HCEC 1CT (cell line): ENCODE data around the gene TDO2.

Experiments used
- DNase-seq: peaks from one replicate; pipeline ENCODE4 v3.0.0-alpha.2; 2017

The TDO2 gene

DNA sequence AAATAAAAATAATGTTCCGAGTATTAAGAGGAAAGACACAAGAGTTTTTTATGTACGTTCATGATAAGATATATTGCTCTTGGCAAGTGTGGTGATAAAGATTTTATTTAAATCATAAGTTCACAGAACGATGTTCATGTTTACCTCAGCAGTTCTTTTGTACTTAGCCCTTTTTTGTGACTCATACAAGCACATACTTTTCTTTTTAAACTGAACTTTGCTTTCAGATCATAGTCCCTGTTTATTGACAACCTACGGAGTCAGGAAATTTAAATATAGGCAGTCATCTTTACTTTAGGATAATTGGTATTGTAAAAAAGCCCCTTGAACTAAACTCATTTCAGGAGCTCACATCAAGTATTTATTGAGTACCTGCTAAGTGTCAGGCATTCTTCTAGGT, 51.4 kb downstream of the TDO2 start:
- no peak for DNase-seq

DNA sequence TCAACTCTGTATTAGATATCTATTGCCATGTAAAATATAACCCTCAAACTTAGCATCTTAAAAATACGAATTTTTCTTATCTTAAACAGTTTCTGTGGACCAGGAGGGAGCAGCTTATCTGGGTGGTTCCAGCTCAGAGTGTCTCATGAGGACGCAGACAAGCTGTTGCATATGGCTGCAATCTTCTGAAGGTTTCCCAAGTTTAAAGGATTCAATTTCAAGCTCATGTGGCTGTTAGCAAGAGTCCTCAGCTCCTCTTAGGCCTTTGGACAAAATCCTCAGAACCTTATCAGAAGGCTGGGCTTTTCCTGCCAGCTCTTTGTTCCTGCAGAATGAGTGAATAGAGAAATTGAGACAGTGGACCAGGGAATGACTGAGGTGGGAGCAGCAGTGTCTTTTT, 53.0 kb downstream of the TDO2 start:
- DNase-seq: no peak

DNA sequence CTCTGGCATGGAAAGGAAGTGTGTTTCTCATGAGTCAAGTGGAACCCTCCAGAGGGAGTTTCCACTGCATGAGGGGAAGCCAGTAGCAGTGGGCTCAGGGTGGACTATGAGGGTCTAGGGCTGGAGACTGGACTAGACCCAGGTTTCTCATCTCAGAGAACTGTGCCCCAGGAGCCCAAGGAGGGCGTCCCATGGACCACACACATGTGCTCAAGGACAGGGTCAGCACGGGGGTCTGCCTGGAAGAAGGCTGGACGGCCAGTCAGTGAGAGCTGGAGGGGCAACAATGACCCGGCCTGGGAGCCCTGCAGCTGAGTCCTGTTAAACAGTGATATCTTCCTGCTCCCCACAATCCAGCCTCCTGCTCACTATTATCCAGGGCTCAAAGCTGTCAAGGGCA, 55.9 kb downstream of the TDO2 start:
- DNase-seq: no peak

DNA sequence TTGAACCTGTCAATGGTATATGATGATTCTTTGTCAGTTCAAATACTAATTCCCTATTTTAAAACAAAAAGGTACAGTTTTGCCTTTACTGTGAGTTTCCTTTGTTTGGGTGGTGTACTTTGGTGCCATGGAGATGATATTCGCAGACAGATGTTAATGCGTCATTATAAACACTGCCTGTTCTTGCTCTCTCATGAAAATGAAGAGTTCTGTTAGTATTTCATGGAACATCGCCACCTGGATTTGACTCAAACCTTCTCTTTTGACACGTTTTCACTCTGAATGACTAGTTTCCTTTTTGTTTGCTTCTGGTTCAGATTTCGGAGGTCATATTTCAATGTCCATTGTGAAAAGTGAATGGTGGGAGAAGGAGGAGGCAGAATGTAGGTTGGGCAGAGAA, 57.0 kb downstream of the TDO2 start:
- DNase-seq: peak; percentile 61

DNA sequence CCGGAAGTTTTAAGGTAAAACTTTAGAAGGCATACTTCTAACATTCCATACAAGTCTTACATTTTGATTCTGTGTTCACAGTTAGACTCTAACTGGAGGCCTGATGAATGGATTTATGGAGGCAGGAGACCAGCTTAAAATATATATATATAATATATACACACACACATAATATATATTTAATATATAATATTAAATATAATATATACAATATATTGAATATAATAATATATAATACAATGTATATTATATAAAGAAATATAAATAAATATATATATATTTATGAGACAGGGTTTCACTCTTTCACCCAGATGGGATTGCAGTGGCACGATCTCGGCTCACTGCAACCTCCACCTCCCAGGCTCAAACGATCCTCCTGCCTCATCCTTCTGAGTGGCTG, 58.1 kb downstream of the TDO2 start:
- no peak for DNase-seq

DNA sequence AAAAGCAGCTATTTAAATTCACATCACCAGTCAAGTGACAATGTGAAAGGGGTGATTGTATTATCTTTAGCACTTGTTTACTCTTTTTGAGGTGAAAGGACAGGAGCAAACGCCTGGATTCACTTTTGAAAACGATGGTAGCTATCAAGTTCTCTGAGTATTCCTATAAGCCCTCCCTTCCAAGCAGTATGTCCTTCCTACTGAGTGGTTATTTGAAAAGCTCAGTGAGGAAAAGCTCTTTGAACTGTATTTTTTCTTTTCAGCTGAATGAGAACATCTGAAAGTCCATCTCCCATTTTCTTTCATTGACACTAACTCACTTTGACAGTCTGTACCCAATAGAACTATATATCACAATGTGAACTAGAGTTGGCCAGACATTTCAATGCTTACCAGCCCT, 59.3 kb downstream of the TDO2 start:
- DNase-seq: no peak

DNA sequence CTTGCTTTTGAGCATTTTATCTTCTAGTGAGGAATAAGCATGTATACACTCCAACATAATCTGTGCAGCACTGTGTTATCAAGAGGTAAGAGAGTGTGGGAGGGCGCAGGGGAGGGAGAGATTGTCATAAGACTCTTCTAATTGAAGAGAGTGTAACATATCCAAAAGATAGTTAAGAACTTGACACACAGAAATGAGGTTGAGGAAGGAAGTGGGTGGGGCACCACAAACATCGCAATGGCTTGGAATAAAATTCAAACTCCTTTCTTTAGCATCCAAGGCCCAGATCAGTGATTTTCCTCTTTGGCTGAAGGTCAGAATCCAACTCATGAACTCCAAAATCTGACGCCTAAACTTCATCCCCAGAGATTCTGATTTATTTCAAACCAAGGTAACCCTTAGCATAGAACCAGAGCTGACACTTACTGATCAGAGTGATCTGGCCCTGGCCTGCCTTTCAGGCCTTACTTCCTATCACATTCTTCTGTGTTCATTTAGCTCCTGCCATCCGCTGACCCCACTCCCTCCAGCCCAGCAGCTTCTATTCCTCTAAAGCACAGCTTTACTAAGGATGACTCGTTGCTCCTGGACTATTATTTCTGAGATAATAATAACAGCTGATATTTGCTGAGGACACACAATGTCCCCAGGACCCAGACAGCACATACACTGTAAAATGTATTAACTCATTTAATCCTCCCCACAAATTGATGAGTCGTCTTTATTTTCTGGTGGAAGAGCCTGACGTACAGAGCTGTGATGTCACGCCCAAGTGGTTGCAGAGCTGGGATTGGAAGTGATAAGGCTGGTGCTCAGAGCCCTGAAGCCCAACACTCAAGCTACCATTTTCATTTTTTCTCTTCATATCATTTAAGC, 60.8 kb downstream of the TDO2 start:
- DNase-seq: no peak

DNA sequence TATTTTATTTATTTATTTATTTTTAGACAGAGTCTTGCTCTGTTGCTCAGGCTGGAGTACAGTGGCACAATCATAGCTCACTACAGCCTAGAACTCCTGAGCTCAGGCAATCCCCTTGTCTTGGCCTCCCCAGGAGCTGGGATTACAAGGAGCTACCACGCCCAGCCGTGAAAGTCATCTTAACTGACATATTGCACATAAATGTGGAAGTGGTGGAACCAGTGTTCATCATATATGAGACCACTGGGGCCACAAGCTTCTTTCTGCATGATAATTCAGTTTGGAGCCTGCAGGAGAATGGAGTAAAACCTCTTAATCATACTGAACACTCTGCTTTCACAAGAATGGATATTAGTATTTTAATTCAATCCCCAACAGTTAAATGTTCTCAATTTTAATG, 62.7 kb downstream of the TDO2 start:
- no peak for DNase-seq

DNA sequence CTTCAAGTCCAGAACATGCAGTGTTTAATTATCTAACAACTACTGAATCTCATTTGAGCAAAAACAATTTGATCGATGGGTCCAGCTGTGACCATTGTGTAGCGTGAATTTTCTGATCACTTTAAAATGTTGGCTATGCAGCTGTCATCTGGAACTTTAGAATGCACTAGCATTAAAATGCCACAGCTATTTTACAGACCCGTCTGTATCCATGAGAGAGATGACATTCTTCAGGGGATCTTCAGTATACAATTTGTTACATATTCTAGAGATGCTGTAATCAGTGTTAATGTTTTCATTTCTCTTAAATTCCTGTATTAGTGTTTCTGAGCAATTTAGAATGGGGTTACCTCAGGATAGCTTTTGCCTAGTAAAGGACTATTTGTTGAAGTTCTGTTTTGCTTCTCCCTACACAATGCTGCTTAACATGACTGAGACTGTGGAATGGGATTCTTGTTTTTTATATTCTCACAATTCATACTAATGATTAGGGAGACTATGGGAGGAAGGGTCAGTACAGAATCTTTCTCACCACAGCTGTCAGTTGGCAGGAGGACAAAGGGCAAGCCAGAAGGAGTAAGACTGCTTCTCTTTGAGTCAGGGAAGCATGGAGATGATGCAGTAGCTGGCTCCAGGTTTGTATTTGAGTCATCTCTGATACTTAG, 63.4 kb downstream of the TDO2 start:
- DNase-seq: peak; percentile 25
